ENCODE results near the gene DNM2. TPM values are rescaled to one million over a fixed set of nuclear protein-coding genes. Genes with fewer than 3 reads are reported as not detected.

DNM2 gene
- total and polyA plus RNA-seq, 7 donors: 70.6 to 149 (median 122) TPM

- no peaks in the 10 kb centered on the region for H3K36me3 ChIP-seq (ENCODE audit: insufficient read depth in 1 of 2, low read depth in 1 of 2)
- H3K9me3 ChIP-seq: no peaks in the 10 kb centered on the region
- TF ChIP-seq CTCF (IDR thresholded peaks at IDR 0.05): no peak
- no peak overlapping the region for H3K4me3 ChIP-seq
- 85 to 92% (median 90%) methylated on average over 6 of the region's 6 CpGs for WGBS, 3 donors
- H3K27ac ChIP-seq: no peak overlapping the region
- intact Hi-C loops (cut with DNase I): loop anchor here in 1 of 2 donors (5.0 kb wide), 1 partner anchor 142 kb away; no protein-coding TSS in a partner anchor
- no peaks in the 10 kb centered on the region for H3K27me3 ChIP-seq (ENCODE audit: insufficient read depth in 3 of 3, low read length in 2 of 3)
- ATAC-seq (no peak), DNase-seq (no peak)
- peaks cover 36% of the 10 kb centered on the region for H3K4me1 ChIP-seq
Measured at GRCh38 chr19:10720607-10721125, 2.8 kb downstream of the DNM2 start.

GRCh38 chr19:10723591-10723990 is 5.7 kb downstream of the DNM2 start:
- no peak overlapping the region for H3K4me3 ChIP-seq
- H3K36me3 ChIP-seq (ENCODE audit: insufficient read depth in 1 of 2, low read depth in 1 of 2): no peaks in the 10 kb centered on the region
- intact Hi-C loops (cut with DNase I): loop anchor here in 1 of 2 donors (5.0 kb wide), 1 partner anchor 139 kb away; no protein-coding TSS in a partner anchor
- WGBS, 3 donors: 80 to 90% (median 82%) methylated on average over 3 of the region's 3 CpGs
- no peak for TF ChIP-seq CTCF (IDR thresholded peaks at IDR 0.05)
- no peaks in the 10 kb centered on the region for H3K27me3 ChIP-seq (ENCODE audit: insufficient read depth in 3 of 3, low read length in 2 of 3)
- ATAC-seq (no peak), DNase-seq (no peak)
- no peak overlapping the region for H3K27ac ChIP-seq
- peaks cover 37% of the 10 kb centered on the region for H3K4me1 ChIP-seq
- H3K9me3 ChIP-seq: no peaks in the 10 kb centered on the region

- H3K4me3 ChIP-seq: no peak overlapping the region
- no peak for DNase-seq
- H3K36me3 ChIP-seq (ENCODE audit: insufficient read depth in 1 of 2, low read depth in 1 of 2): no peaks in the 10 kb centered on the region
- no peaks in the 10 kb centered on the region for H3K27me3 ChIP-seq (ENCODE audit: insufficient read depth in 3 of 3, low read length in 2 of 3)
- no peaks in the 10 kb centered on the region for H3K9me3 ChIP-seq
- no peak overlapping the region for H3K27ac ChIP-seq
- TF ChIP-seq CTCF (IDR thresholded peaks at IDR 0.05): no peak
- 35 to 41% (median 41%) methylated on average over 12 of the region's 12 CpGs for WGBS, 3 donors
- H3K4me1 ChIP-seq: peaks cover 28% of the 10 kb centered on the region
- intact Hi-C loops (cut with DNase I): loop anchor here in 1 of 2 donors (5.0 kb wide), 1 partner anchor 138 kb away; no protein-coding TSS in a partner anchor
- ATAC-seq: no peak
Measured at GRCh38 chr19:10724573-10725071, 6.7 kb downstream of the DNM2 start.

- 79 to 82% (median 81%) methylated on average over 4 of the region's 4 CpGs for WGBS, 3 donors
- DNase-seq (no peak), ATAC-seq (no peak)
- Histone ChIP-seq H3K9me3 (no peaks in the 10 kb centered on the region), H3K36me3 (ENCODE audit: insufficient read depth in 1 of 2, low read depth in 1 of 2) (no peaks in the 10 kb centered on the region), H3K27me3 (ENCODE audit: insufficient read depth in 3 of 3, low read length in 2 of 3) (no peaks in the 10 kb centered on the region), H3K27ac (no peak overlapping the region), H3K4me3 (no peak overlapping the region), H3K4me1 (peaks cover 21% of the 10 kb centered on the region)
- no peak for TF ChIP-seq CTCF (IDR thresholded peaks at IDR 0.05)
- intact Hi-C loops (cut with DNase I): no loop called here
Measured at GRCh38 chr19:10725415-10725814, 7.5 kb downstream of the DNM2 start.

GRCh38 chr19:10726268-10726667 is 8.4 kb downstream of the DNM2 start:
- Histone ChIP-seq H3K36me3 (ENCODE audit: insufficient read depth in 1 of 2, low read depth in 1 of 2) (no peaks in the 10 kb centered on the region), H3K4me1 (peaks cover 22% of the 10 kb centered on the region), H3K27me3 (ENCODE audit: insufficient read depth in 3 of 3, low read length in 2 of 3) (no peaks in the 10 kb centered on the region), H3K27ac (no peak overlapping the region), H3K4me3 (no peak overlapping the region), H3K9me3 (no peaks in the 10 kb centered on the region)
- no peak for DNase-seq
- intact Hi-C loops (cut with DNase I): no loop called here
- 55 to 92% (median 90%) methylated on average over 10 of the region's 10 CpGs for WGBS, 3 donors
- peak in 2 of 4 donors; percentile 46 to 62 for ATAC-seq
- no peak for TF ChIP-seq CTCF (IDR thresholded peaks at IDR 0.05)
